Measurements from ENCODE around the gene PRKCZ.
"Not testable (repeated sequence)": the region's sequence is repeated elsewhere in the genome, so short reads cannot be mapped to it uniquely, and the experiment has no call there.

Gene PRKCZ

GRCh38 chr1:2104621-2105427 lies 54.6 kb downstream of the PRKCZ start:
- DNase-seq, result no peak

- DNase-seq, result no peak
Measured at GRCh38 chr1:2105781-2106524, 55.7 kb downstream of the PRKCZ start.

GRCh38 chr1:2106659-2107405 lies 56.6 kb downstream of the PRKCZ start:
- DNase-seq, result no peak

GRCh38 chr1:2107586-2108212 lies 57.5 kb downstream of the PRKCZ start:
- no peak for DNase-seq

- no peak for DNase-seq
Measured at GRCh38 chr1:2108213-2108876, 58.1 kb downstream of the PRKCZ start.

GRCh38 chr1:2108877-2109580 lies 58.8 kb downstream of the PRKCZ start:
- no peak for DNase-seq

- DNase-seq, result no peak
Measured at GRCh38 chr1:2109581-2110021, 59.4 kb downstream of the PRKCZ start.

- DNase-seq, result no peak
Measured at GRCh38 chr1:2110191-2110737, 60.1 kb downstream of the PRKCZ start.

- no peak for DNase-seq
Measured at GRCh38 chr1:2110738-2111673, 60.8 kb downstream of the PRKCZ start.

- no peak for DNase-seq
Measured at GRCh38 chr1:2111674-2112035, 61.4 kb downstream of the PRKCZ start.

- no peak for DNase-seq
Measured at GRCh38 chr1:2112280-2112701, 62.1 kb downstream of the PRKCZ start.

GRCh38 chr1:2113620-2114135 lies 63.5 kb downstream of the PRKCZ start:
- no peak for DNase-seq

- not testable (repeated sequence) for DNase-seq
Measured at GRCh38 chr1:2114635-2115007, 64.4 kb downstream of the PRKCZ start.

- DNase-seq, result no peak
Measured at GRCh38 chr1:2115008-2115641, 64.9 kb downstream of the PRKCZ start.

- DNase-seq, result no peak
Measured at GRCh38 chr1:2115702-2116341, 65.6 kb downstream of the PRKCZ start.

GRCh38 chr1:2119886-2120285 lies 69.7 kb downstream of the PRKCZ start:
- no peak for DNase-seq

GRCh38 chr1:2121101-2121691 lies 71.0 kb downstream of the PRKCZ start:
- no peak for DNase-seq

GRCh38 chr1:2121794-2122193 lies 71.6 kb downstream of the PRKCZ start:
- not testable (repeated sequence) for DNase-seq

All from NCI-H446 treated with DMSO at 0.1 percent for 48 hours (cell line).